Superior temporal gyrus (tissue), 1 donor: ENCODE measurements around the gene MNAT1.
"Not testable (repeated sequence)": the region's sequence is repeated elsewhere in the genome, so short reads cannot be mapped to it uniquely, and the experiment has no call there.

Source experiments
- DNase-seq: peaks from one replicate; pipeline ENCODE4 v3.0.0-alpha.2; 2016; ENCODE audit errors: extremely low spot score

MNAT1 gene

DNA sequence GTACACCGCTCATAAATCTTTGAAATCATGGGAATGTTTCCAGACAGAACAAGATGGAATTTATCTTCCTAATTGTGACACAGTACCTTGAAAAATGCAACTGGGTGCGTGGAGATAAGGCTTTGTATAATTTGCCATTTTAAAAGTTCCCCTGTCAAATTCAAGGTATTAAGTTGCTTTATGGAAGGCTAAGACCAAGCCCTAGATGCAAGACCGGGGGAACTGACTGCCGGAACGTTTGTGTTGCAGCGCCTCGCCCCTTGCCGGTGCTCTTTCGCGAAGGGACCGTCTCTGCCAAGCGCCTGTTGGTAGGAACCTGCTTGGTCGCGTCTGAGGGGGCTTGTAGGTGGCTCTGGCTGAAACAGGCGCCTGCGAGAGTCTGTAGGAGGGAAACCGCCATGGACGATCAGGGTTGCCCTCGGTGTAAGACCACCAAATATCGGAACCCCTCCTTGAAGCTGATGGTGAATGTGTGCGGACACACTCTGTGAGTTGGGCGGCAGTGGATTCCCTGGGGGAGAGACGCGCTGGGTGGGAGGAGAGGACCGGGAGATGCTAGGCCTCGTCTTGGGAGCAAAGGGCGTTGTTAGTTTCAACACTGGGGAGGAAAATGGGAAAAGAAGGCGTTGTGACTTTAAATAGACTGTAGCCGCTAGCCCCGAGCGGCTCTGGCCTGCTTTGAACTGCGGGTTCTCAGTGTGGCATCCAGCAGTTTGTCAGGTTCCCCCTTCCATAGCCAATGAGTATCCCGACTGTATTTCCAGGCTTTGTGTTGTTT, at the start of gene MNAT1:
Gene MNAT1, plus strand, starts transcription at position 297 of the 778 bp plus-strand sequence. Its CDS starts 102 bp downstream, at position 399.
- DNase-seq, result peak; percentile 91

DNA sequence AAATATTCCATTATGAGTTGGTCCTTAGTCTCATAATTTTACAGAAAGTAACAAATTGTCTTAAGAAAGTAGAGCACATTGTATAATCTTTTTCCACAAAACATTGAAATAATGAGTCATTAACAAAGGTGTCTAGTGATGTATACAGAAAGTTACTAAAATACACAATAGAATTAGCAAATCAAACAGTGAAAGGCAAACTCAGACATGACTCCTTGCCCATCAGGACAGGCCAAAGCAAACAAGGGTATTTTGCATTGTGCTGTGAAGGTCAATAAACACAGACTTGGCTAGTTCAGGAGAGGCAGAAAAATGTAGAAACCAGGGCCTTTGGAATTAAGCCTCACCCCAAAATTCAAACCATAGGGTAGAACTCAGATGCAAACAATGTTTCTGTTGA, 47.7 kb upstream of the MNAT1 start:
- no peak for DNase-seq

DNA sequence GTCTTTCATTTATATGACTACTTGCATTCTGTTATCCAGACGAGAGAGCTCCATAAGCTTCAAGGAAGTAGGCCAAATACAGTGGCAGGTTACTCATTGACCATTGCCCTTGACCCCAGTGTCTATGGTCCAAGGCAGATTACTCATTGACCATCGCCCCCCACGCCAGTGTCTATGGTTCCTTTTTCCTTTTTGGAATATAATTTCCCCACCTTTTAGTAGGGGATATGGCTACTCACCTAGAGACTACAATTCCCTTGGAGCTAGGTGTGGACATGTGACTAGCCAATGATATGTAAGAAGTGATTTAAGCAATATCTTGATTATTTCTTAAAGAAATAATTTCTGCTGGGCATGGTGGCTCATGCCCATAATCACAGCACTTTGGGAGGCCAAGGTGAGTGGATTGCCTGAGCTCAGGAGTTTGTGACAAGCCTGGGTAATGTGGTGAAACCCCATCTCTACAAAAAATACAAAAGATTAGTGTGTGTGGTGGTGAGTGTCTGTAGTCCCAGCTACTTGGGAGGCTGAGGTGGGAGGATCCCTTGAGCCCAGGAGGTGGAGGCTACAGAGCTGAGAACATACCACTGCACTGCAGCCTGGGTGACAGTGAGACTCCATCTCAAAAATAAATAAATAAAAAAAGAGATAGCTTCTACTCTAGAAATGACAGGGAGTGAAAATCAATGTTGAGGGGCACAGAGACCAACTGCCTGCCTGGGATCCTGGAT, 43.0 kb upstream of the MNAT1 start:
- no peak for DNase-seq

DNA sequence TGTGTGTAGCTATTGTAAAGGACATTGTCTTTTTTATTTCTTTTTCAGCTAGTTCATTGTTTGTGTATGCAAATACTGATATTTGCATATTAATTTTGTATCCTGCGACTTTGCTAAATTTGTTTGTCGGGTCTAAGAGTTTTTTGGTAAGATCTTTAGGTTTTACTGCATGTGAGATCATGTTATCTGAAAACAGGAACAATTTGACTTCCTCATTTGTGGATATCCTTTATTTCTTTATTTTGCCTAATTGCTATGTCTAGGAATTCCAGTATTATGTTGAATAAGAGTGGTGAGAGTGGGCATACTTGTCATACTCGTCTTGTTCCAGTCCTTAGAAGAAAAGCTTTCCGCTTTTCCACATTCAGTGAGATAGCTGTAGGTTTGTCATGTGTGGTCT, 39.2 kb upstream of the MNAT1 start:
- DNase-seq, result no peak

DNA sequence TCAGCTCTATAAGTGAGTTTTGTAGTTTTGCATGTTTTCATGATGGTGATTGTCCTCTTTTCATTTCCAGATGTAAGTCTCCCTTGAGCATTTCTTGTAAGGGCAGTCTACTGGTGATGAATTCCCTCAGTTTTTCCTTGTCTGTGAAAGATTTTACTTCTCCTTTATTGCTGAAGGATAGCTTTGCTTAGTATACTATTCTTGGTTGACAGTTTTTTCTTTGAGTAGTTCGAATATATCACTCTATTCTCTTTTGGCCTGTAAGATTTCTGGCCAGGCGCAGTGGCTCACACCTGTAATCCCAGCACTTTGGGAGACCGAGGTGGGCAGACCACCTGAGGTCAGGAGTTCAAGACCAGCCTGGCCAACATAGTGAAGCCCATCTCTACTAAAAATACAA, 34.0 kb upstream of the MNAT1 start:
- DNase-seq, result no peak

DNA sequence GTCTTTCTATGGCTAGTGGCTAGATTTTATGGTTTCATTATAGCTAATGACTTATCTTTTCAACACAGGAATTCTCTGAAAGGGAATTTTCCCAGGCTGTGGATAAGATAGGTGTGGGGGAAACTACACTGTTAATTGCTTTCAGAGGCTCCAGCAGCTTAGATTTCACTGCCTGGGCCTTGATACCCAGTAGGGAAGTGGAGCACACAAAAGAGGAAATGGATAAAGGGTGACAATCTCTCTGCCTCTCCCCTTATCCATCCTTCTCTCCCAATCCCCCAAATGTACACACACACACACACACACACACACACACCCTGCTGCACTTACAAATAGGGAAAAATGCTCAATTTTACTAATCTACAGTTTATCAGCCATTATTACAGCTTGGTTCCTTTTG, 29.5 kb upstream of the MNAT1 start:
- no peak for DNase-seq

DNA sequence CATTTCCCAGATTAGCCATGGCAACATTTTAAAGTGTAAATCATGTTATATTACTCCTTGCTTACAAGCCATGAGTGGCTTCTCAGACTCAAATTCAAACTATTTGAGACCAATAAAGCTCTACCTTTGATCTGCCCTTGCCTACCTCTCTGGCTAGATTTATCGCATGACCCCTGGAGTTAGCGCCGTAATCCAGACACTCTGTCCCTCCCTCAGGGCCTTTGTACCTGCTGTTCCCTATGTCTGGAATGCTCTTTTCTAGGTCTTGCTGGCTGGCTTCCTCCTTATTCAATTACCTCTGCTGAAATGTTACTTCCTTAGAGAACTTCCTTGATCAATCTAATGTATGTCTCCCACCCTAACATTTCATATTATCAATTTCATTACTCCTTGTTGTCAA, 26.7 kb upstream of the MNAT1 start:
- DNase-seq, result no peak

DNA sequence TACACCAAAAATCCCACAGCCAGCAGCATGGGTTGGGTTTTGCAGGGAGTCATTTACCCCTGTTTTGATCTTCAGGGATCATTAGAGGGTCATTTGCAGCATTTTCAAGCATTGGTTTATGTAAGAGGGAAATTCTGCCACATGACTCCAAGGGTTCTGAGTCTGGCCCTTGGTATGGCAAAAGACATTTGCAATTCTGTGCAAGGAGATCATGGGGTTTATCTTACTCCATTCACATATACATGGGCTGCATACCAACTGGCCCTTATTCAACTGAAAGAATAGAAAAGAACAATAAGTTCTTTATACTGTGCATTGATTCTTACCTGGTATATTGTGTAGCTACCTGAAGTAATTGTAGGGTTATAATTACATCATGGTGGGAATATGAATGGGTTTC, 24.1 kb upstream of the MNAT1 start:
- no peak for DNase-seq

DNA sequence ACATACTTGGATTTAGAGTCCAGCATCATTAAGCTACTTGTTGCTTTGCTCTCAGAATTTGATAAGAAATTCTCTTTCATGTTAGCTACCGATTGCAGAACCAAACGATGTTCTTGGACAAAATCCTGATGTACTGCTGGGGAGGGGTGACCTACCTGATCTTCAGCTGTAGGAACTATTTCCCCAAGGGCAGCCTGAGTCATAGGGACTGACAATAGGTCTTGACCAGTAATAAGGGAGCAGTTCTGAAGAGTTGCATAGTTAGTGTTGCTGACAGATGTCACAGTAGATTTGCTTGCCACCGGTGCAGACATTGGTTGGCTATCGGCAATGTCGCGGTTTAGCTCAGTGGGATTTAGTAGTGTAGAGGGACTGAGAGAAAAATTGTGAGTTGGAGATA, 21.0 kb upstream of the MNAT1 start:
- no peak for DNase-seq

DNA sequence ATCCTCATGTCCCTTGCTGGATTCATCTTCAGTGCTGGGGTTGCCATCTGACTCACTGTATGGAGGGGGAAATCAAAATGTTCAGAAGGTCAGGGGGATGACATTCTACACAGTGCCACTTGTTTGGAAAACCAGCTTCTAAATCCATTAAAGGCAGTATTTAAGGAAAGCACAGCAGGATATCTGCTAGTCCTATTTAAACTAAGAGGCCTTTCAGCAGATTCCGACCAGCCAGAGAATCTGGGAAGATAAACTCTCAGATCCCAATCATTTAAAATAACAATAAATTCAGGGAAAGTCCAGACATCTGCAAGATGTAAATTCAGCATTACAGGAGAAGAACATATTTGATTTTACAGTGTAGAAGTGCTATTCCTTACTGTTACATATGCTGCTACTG, 14.2 kb upstream of the MNAT1 start:
- no peak for DNase-seq

DNA sequence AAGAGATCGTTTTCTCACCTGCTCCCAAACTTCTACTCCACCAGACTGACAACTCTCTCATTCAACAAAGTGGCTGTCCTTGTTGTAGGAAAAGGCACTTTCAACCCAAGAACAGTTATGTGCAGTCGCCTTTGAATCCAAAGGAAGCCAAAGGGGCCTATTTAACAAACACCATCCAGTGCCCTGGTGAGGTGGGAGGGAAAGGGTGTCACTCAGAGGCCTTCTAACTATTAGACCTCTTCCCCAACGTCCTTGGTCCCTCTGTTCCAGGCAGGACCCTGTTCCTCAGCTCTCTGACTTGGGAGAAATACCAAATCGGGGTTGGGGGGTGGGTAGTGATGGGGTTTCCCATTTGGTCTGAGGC, 13.6 kb upstream of the MNAT1 start:
- no peak for DNase-seq

DNA sequence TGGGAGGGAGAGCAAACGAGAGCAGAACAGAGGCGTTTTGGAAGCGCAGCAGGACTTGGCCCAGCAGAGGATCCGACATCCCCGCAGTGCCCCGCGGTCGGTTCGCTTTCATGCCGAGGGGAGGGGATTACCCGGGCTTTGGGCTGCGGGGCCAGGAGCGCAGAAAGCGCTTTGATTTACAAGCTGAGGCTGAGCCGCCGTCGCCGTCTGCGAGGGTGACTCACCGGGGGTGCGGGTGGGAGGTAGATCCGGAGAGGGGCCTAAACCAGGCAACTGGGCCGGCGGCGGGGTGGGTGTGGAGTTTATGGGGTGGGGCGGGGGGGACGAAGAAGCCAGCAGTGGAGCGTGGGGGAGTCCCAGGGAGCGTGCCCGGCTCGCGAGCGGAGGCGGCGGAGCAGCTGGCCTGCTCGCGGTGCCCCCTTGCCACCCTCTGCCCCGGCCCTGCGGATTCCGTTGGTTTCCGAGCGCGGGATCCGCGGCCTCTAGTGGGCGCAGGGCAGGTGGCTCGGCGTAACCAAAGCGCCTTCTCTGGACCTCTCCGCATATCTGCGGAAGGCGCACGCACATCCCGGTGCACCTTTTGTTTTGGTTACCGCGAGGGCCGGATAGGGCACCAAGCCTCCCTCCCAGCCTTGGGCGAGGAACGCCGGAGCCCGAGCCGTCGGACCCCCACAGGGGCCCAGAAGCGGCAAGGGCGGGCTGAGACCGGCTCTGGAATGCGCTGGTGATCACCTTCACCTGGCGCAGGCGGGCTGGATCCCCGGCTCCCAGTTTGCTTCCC, 13.0 kb upstream of the MNAT1 start:
- no peak for DNase-seq

DNA sequence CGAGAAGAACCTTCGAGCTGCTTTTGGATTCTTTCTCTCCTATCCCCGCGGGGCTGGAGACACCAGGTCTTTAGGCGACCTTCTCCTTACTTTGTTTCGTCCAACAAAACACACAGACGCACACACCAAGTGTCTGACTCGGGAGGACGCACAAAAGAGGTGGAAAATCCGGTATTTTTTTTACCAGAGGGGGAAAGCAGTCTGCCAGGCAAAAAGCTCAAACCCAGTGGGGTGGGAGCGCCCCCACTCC, 12.5 kb upstream of the MNAT1 start:
- no peak for DNase-seq

DNA sequence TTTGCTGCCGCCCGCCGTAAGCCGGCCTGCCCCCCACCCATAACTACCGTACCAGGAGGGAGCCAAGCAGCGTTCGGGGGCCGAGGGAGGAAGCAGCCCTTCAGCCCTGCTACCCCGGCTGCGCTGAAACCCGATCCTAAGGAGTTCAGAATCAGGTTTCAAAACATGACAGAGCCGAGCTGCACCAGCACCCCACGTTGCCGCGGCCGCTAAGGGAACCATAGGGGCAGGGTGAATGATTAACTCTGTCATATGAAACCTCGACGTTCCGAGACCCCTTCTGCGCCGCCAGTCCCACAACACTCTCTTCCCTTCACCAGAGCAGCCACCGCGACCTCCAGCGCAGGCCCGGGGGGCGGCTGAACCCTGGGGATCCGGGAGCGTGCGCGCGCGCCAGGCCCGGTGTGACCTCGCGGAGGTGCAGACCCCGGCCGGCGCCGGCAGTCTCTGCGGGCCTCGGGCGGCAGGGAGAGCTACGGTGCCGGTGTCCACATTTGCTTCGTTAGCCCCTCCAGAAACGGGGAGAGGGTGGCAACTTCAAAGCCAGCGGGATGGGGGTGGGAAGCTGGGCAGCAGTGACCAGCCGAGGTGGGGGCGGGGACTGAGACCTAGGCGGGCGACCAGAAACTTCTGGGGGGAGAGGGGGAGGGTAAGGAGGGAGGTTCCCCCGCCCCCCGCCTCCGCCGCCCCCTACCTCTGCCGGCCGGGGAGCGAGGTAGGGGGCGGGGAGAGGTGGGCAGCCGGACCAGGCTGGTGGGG, 12.0 kb upstream of the MNAT1 start:
- no peak for DNase-seq

DNA sequence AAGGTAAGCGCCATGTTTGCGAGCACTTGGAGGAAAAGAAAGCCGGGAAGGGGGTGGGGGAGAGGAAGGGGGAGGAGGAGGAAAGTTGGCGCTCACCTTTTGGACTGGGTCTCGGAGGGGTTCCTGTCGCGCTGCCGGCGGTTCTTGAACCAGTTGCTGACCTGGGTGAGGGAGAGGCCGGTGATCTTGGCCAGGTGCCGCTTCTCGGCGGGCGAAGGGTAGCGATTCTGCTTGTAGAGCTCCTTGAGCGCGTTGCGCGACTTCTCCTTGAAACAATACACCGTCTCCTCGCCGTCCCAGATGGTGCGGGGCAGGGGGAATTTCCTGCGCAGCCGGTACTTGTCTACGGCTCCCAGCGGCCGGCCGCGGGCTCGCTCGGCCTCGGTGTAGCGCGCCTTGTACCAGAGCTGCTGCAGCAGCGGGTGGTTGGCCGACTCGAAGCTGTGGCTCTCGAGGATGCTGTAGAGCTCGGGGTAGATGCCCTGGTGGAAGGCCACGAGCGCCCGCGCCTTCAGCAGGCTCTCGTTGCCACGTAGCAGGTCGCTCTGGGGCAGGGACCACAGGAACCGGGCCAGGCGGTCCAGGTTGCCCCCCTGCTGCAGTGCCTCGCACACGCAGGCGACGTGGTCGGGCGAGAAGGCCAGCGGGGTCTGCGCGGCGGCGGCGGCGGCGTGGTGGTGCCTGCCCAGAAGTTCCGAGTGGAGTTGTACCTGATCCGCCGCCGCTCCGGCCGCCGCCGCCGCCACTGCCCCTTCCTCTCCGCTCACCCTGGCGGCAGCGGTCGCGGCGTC, 11.2 kb upstream of the MNAT1 start:
- no peak for DNase-seq

DNA sequence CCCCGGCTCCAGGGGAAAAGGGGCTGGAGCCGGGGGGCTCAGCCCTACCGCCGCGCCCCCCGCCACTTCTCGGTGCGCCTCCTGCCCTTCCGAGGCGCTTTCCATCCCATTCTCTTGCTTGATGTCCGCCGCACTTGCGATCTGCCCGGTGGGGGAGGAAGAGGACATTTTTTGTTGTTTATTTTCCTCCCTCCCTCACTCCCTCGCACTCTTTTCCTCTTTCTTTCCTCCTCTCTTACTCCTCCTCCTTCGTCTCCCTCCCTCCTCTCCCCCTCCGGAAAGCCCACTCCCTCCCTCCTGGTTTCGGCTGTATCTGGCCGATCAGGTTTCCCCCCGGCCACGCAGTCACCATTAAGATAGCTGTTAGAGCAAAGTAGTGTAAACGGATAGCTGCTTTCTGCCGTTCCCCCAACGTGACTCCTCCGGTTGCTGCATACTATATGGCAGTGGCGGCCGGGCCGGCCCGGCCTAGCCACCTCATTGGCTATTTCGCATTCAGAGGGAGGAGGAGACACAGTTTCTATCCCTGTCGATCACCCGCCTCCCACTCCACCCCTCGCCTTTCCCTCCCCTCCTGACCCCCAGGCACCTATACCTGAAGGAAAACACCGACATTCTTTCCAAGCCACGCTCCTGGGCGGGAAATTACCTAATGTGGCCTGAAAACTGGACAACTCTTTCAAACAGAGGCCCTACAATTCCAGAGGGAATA, 10.5 kb upstream of the MNAT1 start, which contains the start of gene SIX4:
Gene SIX4, minus strand, starts transcription at position 445 of the 712 bp plus-strand sequence. Its CDS starts 277 bp downstream, at position 168.
- peak; percentile 28 for DNase-seq

DNA sequence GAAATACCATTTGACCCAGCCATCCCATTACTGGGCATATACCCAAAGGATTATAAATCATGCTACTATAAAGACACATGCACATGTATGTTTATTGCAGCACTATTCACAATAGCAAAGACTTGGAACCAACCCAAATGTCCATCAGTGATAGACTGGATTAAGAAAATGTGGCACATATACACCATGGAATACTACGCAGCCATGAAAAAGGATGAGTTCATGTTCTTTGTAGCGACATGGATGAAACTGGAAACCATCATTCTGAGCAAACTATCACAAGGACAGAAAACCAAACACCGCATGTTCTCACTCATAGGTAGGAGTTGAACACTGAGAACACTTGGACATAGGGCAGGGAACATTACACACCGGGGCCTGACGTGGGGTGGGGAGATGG, 3.3 kb upstream of the MNAT1 start:
- not testable (repeated sequence) for DNase-seq

DNA sequence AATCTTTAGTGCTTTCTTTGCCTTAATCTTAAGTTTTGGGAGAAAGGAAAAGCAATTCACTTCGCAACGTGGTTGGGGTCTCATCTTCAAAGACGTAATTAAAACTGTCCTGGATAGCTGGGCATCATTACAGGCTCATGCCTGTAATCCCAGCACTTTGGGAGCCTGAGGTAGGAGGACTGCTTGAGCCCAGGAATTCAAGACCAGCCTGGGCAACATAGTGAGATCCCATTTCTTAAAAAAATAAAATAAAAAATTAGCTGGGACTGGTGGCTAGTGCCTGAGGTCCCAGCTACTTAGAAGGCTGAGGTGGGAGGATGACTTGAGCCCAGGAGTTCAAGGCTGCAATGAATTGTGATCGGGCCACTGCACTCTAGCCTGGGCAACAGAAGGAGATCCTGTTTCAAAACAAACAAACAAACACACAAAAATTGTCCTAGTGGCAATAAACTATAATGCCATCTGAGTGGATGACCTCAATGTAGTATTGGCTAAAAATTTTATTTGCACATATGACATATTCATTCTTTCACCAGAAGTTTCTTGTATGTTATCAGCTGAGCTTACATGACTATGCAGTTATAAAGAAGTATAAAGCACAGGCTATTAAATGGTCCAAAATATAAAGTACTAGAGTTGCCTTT, 1.6 kb upstream of the MNAT1 start:
- no peak for DNase-seq

DNA sequence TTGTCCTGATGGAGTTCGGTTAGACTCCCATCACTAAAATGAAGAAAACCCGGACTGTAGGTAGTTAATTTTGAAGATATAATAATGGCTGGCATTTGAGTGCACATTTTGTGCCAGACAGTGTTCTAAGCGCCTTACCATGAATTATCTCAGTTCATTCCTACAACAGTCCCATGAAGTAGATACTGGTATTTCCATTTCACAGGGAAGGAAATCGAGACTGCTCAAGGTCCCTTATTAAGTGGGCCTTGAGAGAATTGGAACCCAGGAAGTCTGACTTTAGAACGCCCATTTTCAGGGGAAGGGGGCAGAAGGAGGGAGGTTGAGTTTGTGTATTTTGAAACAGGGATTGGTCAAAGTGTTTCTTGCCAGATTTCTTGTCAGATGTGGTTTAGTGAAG, 855 bp downstream of the MNAT1 start:
- DNase-seq, result no peak

DNA sequence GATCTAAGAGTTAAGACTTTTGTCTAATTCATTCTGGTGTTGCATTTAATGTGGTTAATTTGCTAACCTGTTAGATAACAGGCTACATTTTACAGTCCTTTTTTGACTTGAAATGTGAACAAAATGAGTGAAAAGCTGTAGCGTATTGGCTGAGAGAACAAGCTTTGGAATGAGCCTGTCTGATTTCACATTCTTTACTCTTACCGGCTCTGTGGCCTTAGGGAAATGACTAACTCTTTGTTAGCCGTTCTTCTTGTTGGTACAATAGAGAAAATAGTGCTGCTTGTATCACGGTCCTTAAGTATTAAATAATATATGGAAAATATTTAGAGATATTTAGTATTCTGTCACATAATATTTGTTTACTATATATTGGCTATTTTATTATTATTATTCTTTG, 1.9 kb downstream of the MNAT1 start:
- DNase-seq, result peak; percentile 37
